Keratinocyte (primary cell): ENCODE results near the gene KCNH2.

Experiments
- CTCF ChIP-seq, 3 experiments: IDR thresholded peaks in 1 of 3; conservative IDR thresholded peaks in 1 of 3; optimal IDR thresholded peaks in 1 of 3; 2 replicates in 2 of 3; 3 replicates in 1 of 3; pipeline versions ENCODE3 to v1.5.1; 2011; ENCODE audit warnings: low read length in 3 of 3, mild to moderate bottlenecking in 3 of 3, moderate library complexity in 2 of 3, control low read depth in 1 of 3, inconsistent platforms in 1 of 3; ENCODE audit not compliant: insufficient read depth in 2 of 3; ENCODE audit errors: extremely low read depth in 1 of 3
- EZH2 ChIP-seq: IDR thresholded peaks from one replicate; pipeline ENCODE4 v1.6.1; 2012; ENCODE audit warnings: inconsistent platforms, mild to moderate bottlenecking, low read length, moderate library complexity

- TF ChIP-seq CTCF (optimal IDR thresholded peaks at IDR 0.05 in 1 of 3, IDR thresholded peaks at IDR 0.05 in 1 of 3, conservative IDR thresholded peaks at IDR 0.05 in 1 of 3; ENCODE audit: extremely low read depth in 1 of 3, insufficient read depth in 2 of 3, low read length in 3 of 3) (no peak), EZH2 (no peak)
These were observed 45.1 kb upstream of the KCNH2 start for GRCh38 chr7:151023232-151023631.
